GM23338 (cell line): ENCODE data around the gene HAUS8. TPM values are rescaled to one million over a fixed set of nuclear protein-coding genes. Genes with fewer than 3 reads are reported as not detected.

Experiments used
- ATAC-seq: fragments of 200-7000 bp; cut with Tn5 transposase; 3 replicates; pipeline ENCODE4 v1.9.1; 2020
- DNase-seq: peaks from one replicate; pipeline ENCODE4 v3.0.0-alpha.2; 2015; ENCODE audit warnings: low spot score
- H2AFZ ChIP-seq: fragments of 200-600 bp; sonication (generic); 2 replicates; pipeline ENCODE4 v1.8.0; 2016; ENCODE audit warnings: antibody characterized with exemption, mild to moderate bottlenecking, moderate library complexity
- H3F3A ChIP-seq: fragments of 200-600 bp; sonication (generic); replicated peaks from 2 replicates; pipeline ENCODE4 v1.8.0; 2017; ENCODE audit warnings: antibody characterized with exemption, mixed run types, low read depth
- H3K27ac ChIP-seq: fragments of 200-600 bp; sonication (generic); 2 replicates; pipeline ENCODE4 v1.6.1; 2016; ENCODE audit warnings: low read depth
- H3K27me3 ChIP-seq: fragments of 200-600 bp; sonication (generic); 2 replicates; pipeline ENCODE4 v1.8.0; 2016; ENCODE audit warnings: mild to moderate bottlenecking, mixed run types, moderate library complexity; ENCODE audit not compliant: insufficient read depth
- H3K36me3 ChIP-seq: fragments of 200-600 bp; sonication (generic); 2 replicates; pipeline ENCODE4 v1.8.0; 2016; ENCODE audit warnings: mild to moderate bottlenecking; ENCODE audit not compliant: insufficient read depth
- H3K4me1 ChIP-seq: fragments of 200-600 bp; sonication (generic); 2 replicates; pipeline ENCODE4 v1.8.0; 2016; ENCODE audit warnings: mild to moderate bottlenecking, moderate library complexity; ENCODE audit not compliant: insufficient read depth
- H3K4me2 ChIP-seq: fragments of 200-600 bp; sonication (generic); 2 replicates; pipeline ENCODE4 v1.7.1; 2017; ENCODE audit warnings: mixed run types
- H3K4me3 ChIP-seq: fragments of 200-600 bp; sonication (generic); 2 replicates; pipeline ENCODE4 v1.6.1; 2016; ENCODE audit warnings: mixed run types
- H3K79me2 ChIP-seq: fragments of 200-600 bp; sonication (generic); replicated peaks from 2 replicates; pipeline ENCODE4 v1.8.0; 2017; ENCODE audit warnings: mild to moderate bottlenecking; ENCODE audit not compliant: insufficient read depth
- H3K9me2 ChIP-seq: fragments of 200-600 bp; sonication (generic); 2 replicates; pipeline ENCODE4 v1.8.0; 2017; ENCODE audit not compliant: insufficient read depth
- H4K20me1 ChIP-seq: fragments of 200-600 bp; sonication (generic); replicated peaks from 2 replicates; pipeline ENCODE4 v1.8.0; 2017; ENCODE audit warnings: mild to moderate bottlenecking; ENCODE audit not compliant: insufficient read depth
- H3K27ac Mint-ChIP-seq: 2 replicates; pipeline ENCODE4 v1.8.0; 2020; ENCODE audit warnings: inconsistent platforms, mild to moderate bottlenecking, moderate library complexity, mixed read lengths
- H3K27me3 Mint-ChIP-seq: 3 replicates; pipeline ENCODE4 v1.8.0; 2022; ENCODE audit warnings: low read depth, mild to moderate bottlenecking, moderate library complexity, mixed read lengths, inconsistent platforms; ENCODE audit not compliant: insufficient read depth, poor library complexity
- H3K36me3 Mint-ChIP-seq: 3 replicates; pipeline ENCODE4 v1.8.0; 2021; ENCODE audit warnings: low read depth, mild to moderate bottlenecking, inconsistent platforms, moderate library complexity, mixed read lengths
- H3K4me1 Mint-ChIP-seq: 3 replicates; pipeline ENCODE4 v1.8.0; 2020; ENCODE audit warnings: mild to moderate bottlenecking, inconsistent platforms, mixed read lengths
- H3K4me3 Mint-ChIP-seq: 3 replicates; pipeline ENCODE4 v1.8.0; 2021; ENCODE audit warnings: moderate library complexity, mild to moderate bottlenecking, inconsistent platforms, mixed read lengths
- H3K9me3 Mint-ChIP-seq: 3 replicates; pipeline ENCODE4 v1.8.0; 2020; ENCODE audit warnings: moderate library complexity, mild to moderate bottlenecking, inconsistent platforms, mixed read lengths
- ETS1 ChIP-seq: IDR thresholded peaks from 2 replicates; pipeline ENCODE4 v1.6.1; 2016; ENCODE audit warnings: antibody characterized with exemption
- EZH2 ChIP-seq: fragments of 200-600 bp; sonication (generic); IDR thresholded peaks from one replicate; pipeline ENCODE4 v1.8.0; 2017; ENCODE audit warnings: antibody characterized with exemption, mild to moderate bottlenecking, low read depth; ENCODE audit not compliant: unreplicated experiment
- EZH2phosphoT487 ChIP-seq: fragments of 200-600 bp; sonication (generic); IDR thresholded peaks from one replicate; pipeline ENCODE4 v1.8.1; 2018; ENCODE audit warnings: antibody characterized with exemption; ENCODE audit not compliant: unreplicated experiment
- JUNB ChIP-seq: IDR thresholded peaks from one replicate; pipeline ENCODE4 v1.6.1; 2016; ENCODE audit warnings: antibody characterized with exemption; ENCODE audit not compliant: unreplicated experiment
- NANOG ChIP-seq: IDR thresholded peaks from 2 replicates; pipeline ENCODE4 v1.6.1; 2016; ENCODE audit warnings: antibody characterized with exemption, borderline replicate concordance
- POLR2AphosphoS5 ChIP-seq: IDR thresholded peaks from 2 replicates; pipeline ENCODE4 v1.6.1; 2016; ENCODE audit warnings: antibody characterized with exemption, low read depth
- STAT1 ChIP-seq: IDR thresholded peaks from one replicate; pipeline ENCODE4 v1.6.1; 2016; ENCODE audit warnings: antibody characterized with exemption; ENCODE audit not compliant: unreplicated experiment
- ZNF114 ChIP-seq: fragments of 250-450 bp; sonication (Bioruptor Pico); IDR thresholded peaks from 2 replicates; pipeline ENCODE4 v1.5.0; 2020; ENCODE audit warnings: mild to moderate bottlenecking, moderate library complexity
- ZNF331 ChIP-seq: fragments of 250-450 bp; sonication (Bioruptor Pico); IDR thresholded peaks from 2 replicates; pipeline ENCODE4 v1.5.0; 2020; ENCODE audit warnings: low read depth, mild to moderate bottlenecking, moderate library complexity
- ZNF462 ChIP-seq: fragments of 250-450 bp; sonication (Bioruptor Pico); IDR thresholded peaks from 2 replicates; pipeline ENCODE4 v1.5.0; 2020; ENCODE audit warnings: mild to moderate bottlenecking, moderate library complexity
- polyA plus RNA-seq: library from polyadenylated mRNA; unstranded; fragments of >200 nt; fragmentation: Nextera tagmentation; extraction: Ambion mirVana; gene quantifications from 2 replicates; pipeline ENCODE4 v1.2.1, GENCODE V29; 2016
- total RNA-seq: library from RNA; depleted of rRNA; stranded (reverse); fragments of >200 nt; shearing (Covaris generic); gene quantifications from 2 replicates; pipeline ENCODE4 v1.2.3, GENCODE V29; 2014

Gene HAUS8
- total and polyA plus RNA-seq, 2 experiments from 2014 or later = 11.1 to 33.3 TPM

GRCh38 chr19:17109962-17110598 is 34.8 kb upstream of the HAUS8 start:
- Histone ChIP-seq H3K36me3 (0 out of 2 replicates have a peak, but pooled peaks cover 3% of the 10 kb centered on the region), H4K20me1 (peaks cover under 1% of the 10 kb centered on the region; the same call in 1 of the 2 replicates), H3K79me2 (peaks cover 18% of the 10 kb centered on the region)

GRCh38 chr19:17109300-17109699 is 34.0 kb upstream of the HAUS8 start:
- Mint-ChIP-seq H3K27me3 (peaks cover 11% of the 10 kb centered on the region), H3K4me3 (no peak overlapping the region), H3K9me3 (no peaks in the 10 kb centered on the region; the same call in 2 of the 3 replicates), H3K27ac (peak overlapping the region; percentile 65), H3K36me3 (peaks cover 22% of the 10 kb centered on the region), H3K4me1 (peaks cover 28% of the 10 kb centered on the region)
- Histone ChIP-seq H3K4me1 (peaks cover 14% of the 10 kb centered on the region), H3F3A (peaks cover 7% of the 10 kb centered on the region), H3K9me2 (no peaks in the 10 kb centered on the region), H3K4me3 (no peak overlapping the region), H3K27ac (0 out of 2 replicates have a peak overlapping the region, but pooled peaks have one; percentile 50), H3K27me3 (no peaks in the 10 kb centered on the region), H4K20me1 (no peaks in the 10 kb centered on the region; the same call in 1 of the 2 replicates), H3K79me2 (peaks cover 18% of the 10 kb centered on the region), H2AFZ (no peak overlapping the region), H3K36me3 (0 out of 2 replicates have a peak, but pooled peaks cover 3% of the 10 kb centered on the region), H3K4me2 (no peak overlapping the region)
- no peak for ATAC-seq
- no peak for DNase-seq
- no peak for TF ChIP-seq EZH2phosphoT487
- TF ChIP-seq JUNB = no peak
- no peak for TF ChIP-seq ZNF114 (CRISPR knock-in tag)
- no peak for TF ChIP-seq POLR2AphosphoS5
- no peak for TF ChIP-seq EZH2
- no peak for TF ChIP-seq STAT1
- no peak for TF ChIP-seq NANOG
- no peak for TF ChIP-seq ZNF462 (CRISPR knock-in tag)
- no peak for TF ChIP-seq ZNF331 (CRISPR knock-in tag)
- TF ChIP-seq ETS1 = no peak

More at GRCh38 chr19:17109962-17110598, 34.8 kb upstream of the HAUS8 start:
- no peak for TF ChIP-seq JUNB
- H3K4me1 ChIP-seq = peaks cover 21% of the 10 kb centered on the region
- peaks cover 8% of the 10 kb centered on the region for H3F3A ChIP-seq
- Mint-ChIP-seq H3K27ac (0 out of 2 replicates have a peak overlapping the region, but pooled peaks have one; percentile 16), H3K4me1 (peaks cover 34% of the 10 kb centered on the region), H3K9me3 (no peaks in the 10 kb centered on the region; the same call in 2 of the 3 replicates), H3K36me3 (peaks cover 16% of the 10 kb centered on the region), H3K27me3 (peaks cover 11% of the 10 kb centered on the region), H3K4me3 (no peak overlapping the region)
- H2AFZ ChIP-seq = no peak overlapping the region
- DNase-seq (no peak), ATAC-seq (no peak)
- 0 out of 2 replicates have a peak overlapping the region, but pooled peaks have one; percentile 50 for H3K27ac ChIP-seq
- no peak overlapping the region for H3K4me2 ChIP-seq
- no peak overlapping the region for H3K4me3 ChIP-seq
- no peaks in the 10 kb centered on the region for H3K9me2 ChIP-seq
- no peaks in the 10 kb centered on the region for H3K27me3 ChIP-seq
